DND-41 (cell line): Measurements from ENCODE around the gene CAPN15.
A peak's percentile ranks its signal among the peaks of the same experiment; 100 is the strongest.

Experiments used
- ATAC-seq: fragments of 200-7000 bp; cut with Tn5 transposase; 3 replicates; pipeline ENCODE4 v1.9.1; 2021; ENCODE audit warnings: low read depth; ENCODE audit not compliant: insufficient read depth
- DNase-seq: peaks from one replicate; pipeline ENCODE4 v3.0.0-alpha.2; 2020
- H2AFZ ChIP-seq: 2 replicates; pipeline ENCODE4 v1.6.0; 2012; ENCODE audit warnings: low read depth, low read length
- H3K27ac ChIP-seq: 2 replicates; pipeline ENCODE4 v1.5.1; 2012; ENCODE audit warnings: low read length, inconsistent platforms
- H3K27me3 ChIP-seq: fragments of 200-600 bp; sonication (generic); 2 replicates; pipeline ENCODE4 v1.6.0; 2012; ENCODE audit warnings: low read length, mild to moderate bottlenecking, inconsistent platforms; ENCODE audit not compliant: insufficient read depth, poor library complexity
- H3K36me3 ChIP-seq: 2 replicates; pipeline ENCODE4 v1.5.1; 2012; ENCODE audit warnings: low read length, inconsistent platforms; ENCODE audit not compliant: insufficient read depth
- H3K4me1 ChIP-seq: 2 replicates; pipeline ENCODE4 v1.5.1; 2012; ENCODE audit warnings: mild to moderate bottlenecking, low read length; ENCODE audit not compliant: insufficient read depth
- H3K4me2 ChIP-seq: 2 replicates; pipeline ENCODE4 v1.6.0; 2012; ENCODE audit warnings: mild to moderate bottlenecking, moderate library complexity, low read length, inconsistent platforms; ENCODE audit not compliant: insufficient read depth
- H3K4me3 ChIP-seq, 2 experiments: fragments of 200-600 bp in 1 of 2; shearing (Covaris generic) in 1 of 2; 2 replicates each; pipeline ENCODE4 v1.5.1; 2012 to 2016; ENCODE audit warnings: inconsistent platforms in 2 of 2, low read length in 2 of 2, mild to moderate bottlenecking in 2 of 2, low read depth in 1 of 2, moderate library complexity in 1 of 2
- H3K79me2 ChIP-seq: 2 replicates; pipeline ENCODE4 v1.6.0; 2012; ENCODE audit warnings: low read length, inconsistent platforms; ENCODE audit not compliant: insufficient read depth
- H3K9ac ChIP-seq: 2 replicates; pipeline ENCODE4 v1.6.0; 2012; ENCODE audit warnings: low read depth, mild to moderate bottlenecking, inconsistent platforms, low read length, moderate library complexity
- H3K9me3 ChIP-seq: 2 replicates; pipeline ENCODE4 v1.5.1; 2012; ENCODE audit warnings: low read length, moderate library complexity, mild to moderate bottlenecking, inconsistent platforms; ENCODE audit not compliant: insufficient read depth, severe bottlenecking
- H4K20me1 ChIP-seq: 2 replicates; pipeline ENCODE4 v1.6.0; 2012; ENCODE audit warnings: low read length; ENCODE audit not compliant: insufficient read depth
- EZH2 ChIP-seq: IDR thresholded peaks from 3 replicates; pipeline ENCODE4 v1.6.1; 2012; ENCODE audit warnings: borderline replicate concordance, low read depth, mild to moderate bottlenecking, moderate library complexity, low read length, inconsistent platforms; ENCODE audit not compliant: severe bottlenecking
- TF ChIP-seq, protein P1 (sequence below): IDR thresholded peaks from 2 replicates; pipeline ENCODE4 v1.5.1; 2012; ENCODE audit warnings: borderline replicate concordance, low read length, moderate library complexity, mild to moderate bottlenecking; ENCODE audit not compliant: poor library complexity, severe bottlenecking; ENCODE audit errors: extremely low read depth

The CAPN15 gene

DNA sequence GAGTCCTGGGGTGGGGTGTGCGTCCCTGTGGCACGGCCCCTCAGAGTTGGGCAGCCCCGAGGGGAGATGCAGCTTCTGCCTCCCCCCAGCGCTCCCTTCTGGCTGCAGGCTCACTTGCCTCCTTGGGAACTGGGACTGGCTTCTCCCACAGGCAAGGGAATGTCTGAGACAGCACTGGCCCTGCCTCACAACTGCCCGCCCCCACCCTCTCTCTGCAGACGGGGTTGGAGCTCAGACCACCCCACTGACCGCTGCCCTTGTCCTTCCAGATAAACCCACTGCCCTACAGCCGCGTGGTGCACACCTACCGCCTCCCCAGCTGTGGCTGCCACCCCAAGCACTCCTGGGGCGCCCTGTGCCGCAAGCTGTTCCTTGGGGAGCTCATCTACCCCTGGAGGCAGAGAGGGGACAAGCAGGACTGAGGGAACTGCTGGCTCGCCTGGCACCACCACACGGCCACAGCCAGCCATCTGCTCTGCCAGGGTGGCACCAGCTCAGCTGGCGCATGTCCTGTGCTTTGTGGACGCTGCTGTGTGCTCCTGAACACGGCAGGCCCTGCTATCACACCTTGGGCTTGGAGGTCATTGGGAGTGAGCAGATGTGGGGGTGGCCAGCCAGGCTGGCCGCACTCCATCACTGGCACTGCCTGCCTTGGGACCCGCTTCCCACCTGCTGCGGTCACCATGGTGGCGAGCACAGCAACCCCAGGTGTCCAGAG lies 55.3 kb downstream of the CAPN15 start:
- Histone ChIP-seq H3K4me2 (no peak overlapping the region), H3K79me2 (peaks cover 9% of the 10 kb centered on the region), H3K27ac (no peak overlapping the region), H4K20me1 (peaks cover 22% of the 10 kb centered on the region), H2AFZ (no peak overlapping the region), H3K4me3 (no peak overlapping the region), H3K9me3 (no peaks in the 10 kb centered on the region), H3K9ac (no peak overlapping the region), H3K36me3 (peaks cover 30% of the 10 kb centered on the region), H3K4me1 (peaks cover 11% of the 10 kb centered on the region), H3K27me3 (no peaks in the 10 kb centered on the region)
- peak; percentile 5 for DNase-seq
- no peak for ATAC-seq
- TF ChIP-seq EZH2, result no peak
- TF ChIP-seq, protein P1, sequence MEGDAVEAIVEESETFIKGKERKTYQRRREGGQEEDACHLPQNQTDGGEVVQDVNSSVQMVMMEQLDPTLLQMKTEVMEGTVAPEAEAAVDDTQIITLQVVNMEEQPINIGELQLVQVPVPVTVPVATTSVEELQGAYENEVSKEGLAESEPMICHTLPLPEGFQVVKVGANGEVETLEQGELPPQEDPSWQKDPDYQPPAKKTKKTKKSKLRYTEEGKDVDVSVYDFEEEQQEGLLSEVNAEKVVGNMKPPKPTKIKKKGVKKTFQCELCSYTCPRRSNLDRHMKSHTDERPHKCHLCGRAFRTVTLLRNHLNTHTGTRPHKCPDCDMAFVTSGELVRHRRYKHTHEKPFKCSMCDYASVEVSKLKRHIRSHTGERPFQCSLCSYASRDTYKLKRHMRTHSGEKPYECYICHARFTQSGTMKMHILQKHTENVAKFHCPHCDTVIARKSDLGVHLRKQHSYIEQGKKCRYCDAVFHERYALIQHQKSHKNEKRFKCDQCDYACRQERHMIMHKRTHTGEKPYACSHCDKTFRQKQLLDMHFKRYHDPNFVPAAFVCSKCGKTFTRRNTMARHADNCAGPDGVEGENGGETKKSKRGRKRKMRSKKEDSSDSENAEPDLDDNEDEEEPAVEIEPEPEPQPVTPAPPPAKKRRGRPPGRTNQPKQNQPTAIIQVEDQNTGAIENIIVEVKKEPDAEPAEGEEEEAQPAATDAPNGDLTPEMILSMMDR, result no peak

DNA sequence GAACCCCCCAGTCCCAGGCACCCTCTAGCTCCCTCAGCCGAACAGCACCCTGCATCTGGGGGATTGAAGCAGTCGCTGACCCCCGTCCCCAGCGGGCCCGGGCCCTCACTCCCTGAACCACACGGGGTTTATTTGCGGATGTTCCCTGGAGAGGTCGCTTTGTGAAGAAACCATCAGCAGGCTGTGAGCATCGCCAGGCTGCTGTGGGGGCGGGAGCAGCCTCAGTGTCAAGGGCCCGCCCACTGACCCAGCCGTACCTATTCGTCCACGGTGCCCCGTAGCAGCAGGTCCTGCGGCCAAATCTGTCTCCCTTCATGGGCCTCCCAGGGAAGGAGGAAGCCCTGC lies 55.9 kb downstream of the CAPN15 start:
- Histone ChIP-seq H2AFZ (no peak overlapping the region), H3K79me2 (peaks cover 16% of the 10 kb centered on the region), H3K27ac (no peak overlapping the region), H3K4me2 (no peak overlapping the region), H3K27me3 (no peaks in the 10 kb centered on the region), H3K4me1 (peaks cover 17% of the 10 kb centered on the region), H4K20me1 (peaks cover 29% of the 10 kb centered on the region), H3K9me3 (no peaks in the 10 kb centered on the region), H3K9ac (no peak overlapping the region), H3K4me3 (no peak overlapping the region), H3K36me3 (peaks cover 23% of the 10 kb centered on the region)
- ATAC-seq, result no peak
- DNase-seq, result no peak
- no peak for TF ChIP-seq EZH2
- TF ChIP-seq, protein P1, result no peak

DNA sequence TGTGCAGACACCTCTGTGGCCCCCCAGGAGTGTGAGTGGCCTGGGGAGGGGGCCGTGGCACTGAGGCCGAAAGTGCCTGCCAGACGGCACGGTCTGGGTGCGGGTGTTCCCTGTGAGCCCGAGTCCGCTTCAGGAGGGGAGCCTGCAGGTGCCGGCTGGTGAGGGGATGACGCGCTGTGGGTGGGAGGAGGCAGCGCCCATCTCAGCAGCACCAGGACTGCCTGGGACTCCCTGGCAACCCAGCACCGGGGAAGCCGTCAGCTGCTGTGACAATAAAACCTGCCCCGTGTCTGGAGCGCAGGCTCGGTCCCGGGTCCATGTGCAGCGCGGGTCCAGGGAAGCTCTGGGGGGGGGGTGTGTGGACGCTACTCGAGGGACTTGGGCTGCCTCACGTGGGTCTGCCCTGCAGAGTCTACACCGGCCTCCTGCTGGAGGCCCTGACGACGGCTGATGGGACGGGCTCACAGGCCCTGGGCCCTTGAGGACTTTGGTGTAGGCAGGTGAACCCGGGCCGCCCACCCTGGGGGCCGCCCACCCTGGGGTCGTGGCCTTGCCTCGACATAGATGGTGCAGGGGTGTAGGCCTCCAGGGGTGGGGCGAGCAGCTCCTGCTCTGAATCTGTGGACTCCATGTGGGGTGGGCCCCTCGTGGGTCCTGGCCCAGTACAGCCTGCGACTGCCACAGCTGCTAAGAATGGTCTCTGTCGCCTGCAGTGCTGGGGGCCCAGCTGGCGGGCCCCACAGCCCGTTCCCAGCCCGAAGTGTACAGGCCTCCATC lies 56.5 kb downstream of the CAPN15 start:
- ATAC-seq (no peak), DNase-seq (peak; percentile 10)
- H3K4me3 ChIP-seq, result no peak overlapping the region
- H3K9me3 ChIP-seq, result no peaks in the 10 kb centered on the region
- no peaks in the 10 kb centered on the region for H3K27me3 ChIP-seq
- TF ChIP-seq, protein P1, result no peak
- H3K4me1 ChIP-seq, result peaks cover 18% of the 10 kb centered on the region
- H4K20me1 ChIP-seq, result peaks cover 31% of the 10 kb centered on the region
- H2AFZ ChIP-seq, result no peak overlapping the region
- no peak overlapping the region for H3K4me2 ChIP-seq
- H3K79me2 ChIP-seq, result peaks cover 19% of the 10 kb centered on the region
- peaks cover 20% of the 10 kb centered on the region for H3K36me3 ChIP-seq
- H3K9ac ChIP-seq, result no peak overlapping the region
- no peak overlapping the region for H3K27ac ChIP-seq
